HG02938 (cell line): ENCODE data around the gene WDPCP.
"Not testable (repeated sequence)": the region's sequence is repeated elsewhere in the genome, so short reads cannot be mapped to it uniquely, and the experiment has no call there.

Experiments
- ATAC-seq: cut with Tn5 transposase; IDR thresholded peaks from one replicate; pipeline ENCODE4 v1.9.1; 2021; ENCODE audit warnings: mild to moderate bottlenecking, moderate library complexity; ENCODE audit not compliant: unreplicated experiment

The WDPCP gene

DNA sequence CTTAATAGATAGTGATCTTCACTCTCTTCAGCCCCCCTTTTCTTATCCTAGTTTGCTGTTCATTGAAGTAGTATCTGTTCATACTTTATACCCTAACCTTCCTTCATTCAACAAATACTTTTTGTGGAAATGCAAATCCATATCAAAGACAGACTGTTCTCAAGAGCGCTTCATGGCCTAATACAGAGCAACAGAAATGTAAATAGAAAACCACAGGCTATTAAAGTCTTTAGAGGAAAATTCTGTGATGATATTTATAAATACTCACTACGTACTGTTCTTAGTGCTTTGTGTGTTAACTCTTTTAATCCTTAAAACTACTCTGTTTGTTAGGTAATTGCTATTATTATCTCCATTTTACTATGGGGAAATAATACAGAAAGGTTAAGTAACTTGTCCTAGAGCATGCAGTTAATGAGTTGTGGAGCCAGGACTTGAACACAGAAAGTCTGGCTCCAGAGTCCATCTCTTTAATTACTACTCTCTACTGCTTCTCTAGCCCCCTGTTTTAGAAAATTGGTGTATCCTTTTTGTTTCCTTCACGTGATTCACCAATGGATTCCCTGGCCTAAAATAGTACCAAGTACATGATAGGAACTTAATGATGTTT lies 3.4 kb upstream of the WDPCP start:
- no peak for ATAC-seq

DNA sequence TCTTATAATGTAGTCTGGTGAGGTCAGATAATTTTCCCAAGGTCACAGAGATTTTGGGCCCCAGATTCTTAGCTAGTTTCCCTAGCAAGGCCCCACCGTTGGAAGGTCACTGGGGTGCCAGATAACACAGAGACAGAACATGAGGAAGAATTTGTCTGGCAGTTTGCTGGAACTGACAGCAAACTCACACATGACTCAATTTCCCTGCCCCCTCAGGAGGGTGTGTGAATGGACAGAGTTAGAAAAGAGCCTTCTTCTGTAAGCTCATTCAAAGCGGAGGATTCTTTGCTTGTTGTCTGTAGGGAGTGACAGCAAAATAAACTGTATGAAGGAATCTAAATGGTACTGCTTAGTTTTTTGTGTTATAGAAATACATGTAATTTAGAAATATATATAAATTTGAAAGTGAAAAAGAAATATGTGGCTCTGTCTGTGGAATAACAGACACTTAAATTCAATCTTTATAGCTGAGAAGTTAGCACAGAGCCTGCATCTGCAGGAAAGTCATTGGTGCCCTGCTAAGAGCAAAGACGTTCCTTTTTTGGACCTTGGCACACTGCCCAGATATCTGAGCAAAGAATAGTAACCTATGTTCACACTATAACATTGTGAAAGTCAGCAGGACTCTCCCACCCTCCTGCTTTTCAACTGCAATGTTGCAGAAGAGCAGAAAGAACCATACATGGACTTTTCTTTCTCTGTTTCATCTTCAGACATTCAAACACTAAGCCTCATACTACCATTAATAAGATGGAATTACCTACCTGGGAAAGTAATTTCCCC lies 2.5 kb upstream of the WDPCP start:
- ATAC-seq, result no peak

DNA sequence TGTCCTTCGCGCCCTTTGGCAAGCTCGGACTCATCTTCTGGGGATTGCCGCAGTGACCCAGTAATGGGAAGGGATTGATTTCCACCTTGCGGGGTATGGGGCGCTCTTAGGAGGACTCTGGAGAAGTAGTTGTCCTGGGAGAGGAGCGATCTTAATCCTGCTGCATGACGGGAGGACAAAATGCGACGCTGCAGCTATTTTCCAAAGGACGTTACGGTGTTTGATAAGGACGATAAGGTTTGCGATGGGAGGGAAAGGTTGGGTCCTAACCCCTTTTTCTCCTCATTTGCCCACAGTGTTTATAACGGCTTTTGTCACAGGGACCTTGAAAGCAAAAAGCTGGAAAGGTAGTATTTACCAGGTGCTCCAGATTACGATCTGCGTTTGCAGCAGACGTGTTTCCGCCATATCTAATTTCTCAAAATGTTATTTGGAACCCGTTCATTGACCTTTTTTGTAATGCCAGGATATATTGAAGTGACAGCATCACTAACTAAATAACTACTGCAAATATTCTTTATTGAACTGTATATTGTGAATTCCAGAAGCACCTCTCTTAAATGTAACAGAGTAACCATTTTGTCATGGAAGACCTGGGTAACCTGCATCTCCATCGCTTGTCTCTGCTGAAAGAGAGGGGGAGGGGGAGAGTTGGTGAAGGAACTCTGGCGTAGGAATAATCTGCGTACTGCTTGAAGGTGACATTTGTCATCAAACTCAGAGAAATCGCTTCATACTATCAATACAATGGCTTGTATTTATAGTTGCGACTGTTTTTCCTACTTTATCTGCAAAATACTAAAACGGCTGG lies 1.1 kb upstream of the WDPCP start:
- ATAC-seq, result no peak

DNA sequence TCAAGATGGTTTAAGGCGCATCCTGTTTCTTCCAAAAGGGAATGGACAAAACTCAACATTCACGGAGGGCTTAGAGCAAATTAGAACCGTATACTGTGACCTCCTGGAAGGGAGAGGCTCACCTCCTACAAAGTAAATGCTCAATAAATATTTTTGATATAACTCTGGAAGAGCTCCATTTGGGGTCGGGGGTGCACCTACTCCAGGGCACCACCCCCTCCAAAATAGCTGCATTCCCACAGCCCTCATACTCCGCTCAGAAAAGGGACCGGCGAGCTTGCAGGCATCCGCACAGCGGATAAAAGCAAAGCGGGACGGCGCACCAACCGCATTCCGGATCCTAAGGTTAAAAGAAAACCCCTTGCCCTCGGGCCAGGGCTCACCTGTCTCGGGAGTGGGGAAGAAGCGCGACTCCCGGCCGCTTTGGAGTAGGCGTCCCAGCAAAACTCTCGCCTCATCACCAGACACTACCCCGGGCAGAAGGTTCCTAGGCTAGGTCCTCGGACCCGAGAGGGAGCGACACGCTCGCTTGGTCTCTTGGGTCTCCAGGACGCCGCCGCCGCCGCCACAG lies 378 bp downstream of the WDPCP start:
- no peak for ATAC-seq

DNA sequence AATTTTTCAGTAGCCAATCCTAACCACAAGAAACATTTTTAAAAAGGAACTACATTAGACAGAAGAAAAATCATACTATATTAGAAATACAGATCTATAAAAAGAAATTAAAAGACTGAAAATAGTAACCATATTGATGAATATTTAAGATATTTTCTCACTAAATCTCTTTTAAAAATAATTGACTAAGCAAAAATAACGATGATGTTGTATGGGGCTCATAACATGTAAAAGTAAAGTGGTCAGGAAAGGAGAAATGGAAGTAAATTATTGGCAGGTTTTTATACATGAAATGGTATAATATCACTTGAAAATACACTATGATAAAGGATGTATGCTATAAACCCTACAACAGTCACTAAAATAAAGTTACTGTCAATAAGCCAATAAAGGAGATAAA lies 5.4 kb downstream of the WDPCP start:
- no peak for ATAC-seq

DNA sequence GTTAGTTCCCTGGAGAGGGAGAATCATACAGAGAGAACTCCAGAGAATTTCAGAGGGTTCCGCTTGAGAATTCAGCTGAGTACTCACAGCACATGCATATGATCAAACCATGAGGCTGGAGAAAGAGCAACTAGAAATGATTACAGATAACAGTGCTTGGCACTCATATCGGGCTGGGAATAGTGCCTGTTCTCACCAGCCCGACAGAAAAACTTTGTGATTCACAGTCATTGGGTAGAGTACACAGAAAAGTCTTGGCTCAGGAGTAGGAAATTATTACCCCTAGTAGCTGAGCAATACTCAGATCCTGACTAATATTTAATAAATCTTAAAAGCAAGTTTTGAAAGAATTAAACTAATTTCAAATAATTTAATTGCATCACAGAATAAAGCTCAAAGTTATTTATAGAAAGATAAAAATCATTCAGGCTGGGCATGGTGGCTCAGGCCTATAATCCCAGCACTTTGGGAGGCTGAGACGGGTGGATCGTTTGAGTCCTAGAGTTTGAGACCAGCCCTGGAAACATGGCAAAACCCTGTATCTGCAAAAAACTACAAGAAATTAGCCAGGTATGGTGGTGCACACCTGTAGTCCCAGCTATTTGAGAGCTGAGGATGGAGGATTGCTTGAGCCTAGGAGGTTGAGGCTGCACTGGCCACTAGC lies 6.8 kb downstream of the WDPCP start:
- ATAC-seq, result no peak

DNA sequence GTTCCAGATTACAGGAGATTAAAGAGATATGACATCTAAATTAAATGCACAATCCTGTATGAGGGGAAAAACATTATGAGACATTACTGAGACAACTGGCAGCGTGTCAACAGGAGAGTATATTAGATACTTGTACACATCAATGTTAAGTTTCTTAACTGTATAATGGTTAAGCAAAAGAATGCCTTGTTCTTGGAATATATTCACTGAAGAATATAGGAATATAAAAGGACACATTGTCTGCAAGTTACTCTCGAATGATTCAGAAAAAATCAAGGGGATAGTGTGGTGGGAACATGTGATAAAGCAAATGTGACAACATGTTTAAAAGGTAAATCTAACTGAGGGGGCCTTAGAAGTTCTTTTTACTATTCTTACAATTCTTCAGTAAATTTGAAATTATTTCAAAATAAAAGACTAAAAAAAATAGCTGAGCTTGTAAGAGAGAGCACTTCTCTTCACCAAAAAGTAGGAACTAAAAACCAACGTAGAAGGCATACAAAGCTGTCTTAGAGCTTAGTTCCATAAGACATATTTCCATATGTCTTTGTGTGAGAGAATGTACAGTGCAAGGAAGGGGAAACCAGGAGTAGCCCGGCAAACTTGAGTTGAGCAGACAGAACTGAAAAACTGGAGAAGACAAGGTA lies 7.5 kb downstream of the WDPCP start:
- ATAC-seq, result no peak

DNA sequence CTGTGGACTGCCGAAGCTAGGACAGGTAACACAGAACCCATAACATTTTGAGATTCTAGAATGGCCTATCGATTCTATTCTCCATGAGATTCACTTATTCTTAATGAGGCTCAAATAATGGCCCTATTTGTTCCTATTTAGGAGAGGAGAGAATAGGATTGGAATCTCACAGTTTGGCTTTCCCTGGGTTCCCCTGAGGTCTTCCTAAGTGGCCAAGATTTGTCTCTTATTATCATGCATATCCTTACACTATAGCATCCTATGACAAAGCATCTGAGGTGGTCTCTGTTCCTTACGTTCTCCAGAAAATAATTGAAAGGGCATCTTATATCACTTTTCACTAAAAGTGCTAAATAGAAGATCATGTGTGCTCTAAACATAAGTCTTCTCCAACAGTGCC lies 9.5 kb downstream of the WDPCP start:
- ATAC-seq, result no peak

DNA sequence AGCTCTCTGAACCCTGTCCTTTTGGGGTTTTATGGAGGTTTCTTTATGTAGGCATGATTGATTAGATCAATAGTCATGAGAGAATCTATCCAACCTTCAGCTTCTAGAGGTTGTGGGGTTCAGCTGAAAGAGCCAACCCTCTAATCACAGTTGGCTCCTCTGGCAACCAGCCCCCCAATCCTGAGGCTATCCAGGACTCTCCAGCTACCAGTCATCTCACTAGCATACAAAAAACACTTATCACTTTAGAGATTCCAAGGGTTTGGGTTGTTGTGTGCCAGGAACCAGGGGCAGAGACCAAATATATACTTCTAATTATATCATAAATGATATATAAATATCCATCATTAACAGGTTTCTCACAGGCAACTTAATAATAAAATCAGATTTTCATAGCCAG lies 11.7 kb downstream of the WDPCP start:
- no peak for ATAC-seq

DNA sequence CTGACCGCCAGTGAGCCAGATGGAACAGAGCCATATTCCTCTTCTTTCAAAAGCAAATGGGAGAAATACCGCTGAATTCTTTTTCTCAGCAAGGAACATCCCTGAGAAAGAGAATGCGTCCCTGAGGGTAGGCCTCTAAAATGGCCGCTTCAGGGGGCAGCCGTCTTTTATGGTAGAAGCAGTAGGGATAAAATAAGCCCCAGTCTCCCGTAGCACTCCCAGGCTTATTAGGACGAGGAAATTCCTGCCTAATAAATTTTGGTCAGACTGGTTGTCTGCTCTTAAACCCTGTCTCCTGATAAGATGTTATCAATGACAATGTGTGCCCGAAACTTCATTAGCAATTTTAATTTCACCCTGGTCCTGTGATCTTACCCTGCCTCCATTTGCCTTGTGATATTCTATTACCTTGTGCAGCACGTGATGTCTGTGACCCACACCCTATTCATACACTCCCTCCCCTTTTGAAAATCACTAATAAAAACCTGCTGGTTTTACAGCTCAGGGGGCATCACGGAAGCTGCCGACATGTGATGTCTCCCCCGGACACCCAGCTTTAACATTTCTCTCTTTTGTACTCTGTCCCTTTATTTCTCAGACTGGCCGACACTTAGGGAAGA lies 14.4 kb downstream of the WDPCP start:
- not testable (repeated sequence) for ATAC-seq

DNA sequence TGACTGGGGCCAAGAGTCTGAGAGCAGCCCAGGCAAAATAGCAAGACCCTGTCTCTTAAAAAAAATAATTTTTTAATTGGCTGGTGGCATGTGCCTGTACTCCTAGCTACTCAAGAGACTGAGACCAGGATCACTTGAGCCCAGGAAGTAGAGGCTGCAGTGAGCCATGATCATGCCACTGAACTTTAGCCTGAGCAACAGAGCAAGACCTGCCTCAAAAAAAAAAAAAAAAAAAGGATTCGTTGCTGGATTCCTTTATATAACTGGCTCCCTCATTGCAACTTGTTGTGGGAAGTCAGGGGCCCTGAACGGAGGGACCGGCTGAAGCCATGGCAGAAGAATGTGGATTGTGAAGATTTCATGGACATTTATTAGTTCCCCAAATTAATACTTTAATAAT lies 15.3 kb downstream of the WDPCP start:
- not testable (repeated sequence) for ATAC-seq

DNA sequence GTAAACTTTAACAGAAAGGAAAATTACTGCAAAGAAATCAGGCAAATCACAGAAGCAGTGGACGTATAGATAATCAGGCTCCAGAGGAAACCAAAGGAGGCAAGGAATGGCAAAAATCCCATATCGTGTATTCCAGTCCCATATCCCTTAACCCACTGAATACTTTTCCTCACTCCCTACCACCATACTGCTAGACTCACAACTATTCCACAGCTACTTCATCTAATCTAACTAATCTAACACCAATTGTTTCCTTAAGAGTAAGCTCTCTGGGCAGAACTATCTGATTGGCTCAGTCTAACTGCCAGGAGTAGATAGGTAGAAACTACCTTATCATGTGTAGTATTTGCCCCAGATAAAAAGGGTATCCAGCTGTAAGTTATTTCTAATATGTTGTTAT lies 16.3 kb downstream of the WDPCP start:
- no peak for ATAC-seq

DNA sequence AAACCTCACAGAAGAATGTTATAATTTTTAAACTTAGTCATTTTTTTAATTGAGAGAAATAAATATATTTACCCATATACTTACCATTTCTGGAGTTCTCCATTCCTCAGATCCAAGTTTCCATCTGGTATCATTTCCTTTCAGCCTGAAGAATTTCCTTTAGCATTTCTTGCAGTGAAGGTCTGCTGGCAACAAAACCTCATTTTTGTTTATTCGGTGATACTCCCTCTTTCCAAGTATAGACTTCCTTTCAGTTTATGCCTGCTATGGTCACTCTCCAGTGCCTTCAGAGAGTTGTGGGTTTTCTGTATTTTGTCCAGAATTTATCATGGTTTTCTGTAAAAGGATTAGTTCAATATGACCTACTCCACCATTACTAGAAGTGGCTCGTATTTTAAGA lies 17.0 kb downstream of the WDPCP start:
- ATAC-seq, result no peak

DNA sequence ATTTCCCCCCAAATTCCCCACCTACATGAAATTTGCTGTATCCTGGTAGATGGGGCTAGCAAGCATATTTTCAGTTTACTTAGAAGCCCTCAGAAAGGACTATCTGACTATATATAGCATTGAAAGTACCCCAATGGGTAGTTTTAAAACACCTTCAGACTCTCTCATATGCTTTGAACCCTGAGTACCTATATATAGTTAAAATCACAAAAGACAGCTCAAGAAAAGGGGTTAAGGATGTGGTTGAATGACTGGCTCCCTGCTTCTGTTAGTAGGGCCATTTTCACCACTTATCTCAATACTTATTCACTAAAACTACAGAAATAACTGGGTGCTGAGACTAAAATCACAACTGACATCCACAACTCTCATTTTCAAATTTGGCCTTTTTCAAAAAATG lies 18.5 kb downstream of the WDPCP start:
- peak; percentile 92 for ATAC-seq

DNA sequence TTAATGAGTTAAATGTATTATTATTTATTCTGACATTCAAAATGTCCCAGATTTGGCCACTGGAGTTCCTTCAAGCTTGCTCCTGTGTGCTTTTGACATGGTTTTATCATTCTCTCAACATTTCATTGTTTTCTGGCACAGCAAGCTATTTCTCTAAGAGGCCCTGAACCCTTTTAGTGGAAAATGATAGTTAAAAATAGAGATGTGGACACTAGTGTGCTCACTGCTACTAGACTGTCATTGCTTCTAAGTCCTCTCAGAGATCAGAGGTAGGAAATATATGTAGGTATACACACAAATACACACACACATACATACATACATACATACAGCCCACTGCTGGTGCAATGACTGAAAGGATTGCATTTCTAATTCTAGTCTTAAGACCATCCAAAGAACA lies 25.5 kb downstream of the WDPCP start:
- ATAC-seq, result no peak

DNA sequence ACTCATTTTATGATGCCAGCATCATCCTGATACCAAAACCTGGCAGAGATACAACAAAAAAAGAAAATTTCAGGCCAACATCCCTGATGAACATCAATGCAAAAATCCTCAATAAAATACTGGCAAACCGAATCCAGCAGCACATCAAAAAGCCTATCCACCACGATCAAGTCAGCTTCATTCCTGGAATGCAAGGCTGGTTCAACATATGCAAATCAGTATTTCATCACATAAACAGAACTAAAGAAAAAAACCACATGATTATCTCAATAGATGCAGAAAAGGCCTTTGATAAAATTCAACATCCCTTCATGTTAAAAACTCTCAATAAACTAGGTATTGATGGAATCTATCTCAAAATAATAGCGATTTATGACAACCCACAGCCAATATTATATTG lies 29.4 kb downstream of the WDPCP start:
- not testable (repeated sequence) for ATAC-seq

DNA sequence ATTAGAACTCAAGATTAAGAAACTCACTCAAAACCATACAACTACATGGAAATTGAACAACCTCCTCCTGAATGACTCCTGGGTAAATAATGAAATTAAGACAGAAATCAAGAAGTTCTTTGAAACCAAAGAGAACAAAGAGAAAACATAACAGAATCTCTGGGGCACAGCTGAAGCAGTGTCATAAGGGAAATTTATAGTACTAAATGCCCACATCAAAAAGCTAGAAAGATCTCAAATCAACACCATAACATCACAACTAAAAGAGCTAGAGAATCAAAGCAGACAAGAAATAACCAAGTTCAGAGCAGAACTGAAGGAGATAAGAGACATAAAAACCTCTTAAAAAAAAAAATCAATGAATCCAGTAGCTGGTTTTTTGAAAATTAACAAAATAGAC lies 30.5 kb downstream of the WDPCP start:
- not testable (repeated sequence) for ATAC-seq

DNA sequence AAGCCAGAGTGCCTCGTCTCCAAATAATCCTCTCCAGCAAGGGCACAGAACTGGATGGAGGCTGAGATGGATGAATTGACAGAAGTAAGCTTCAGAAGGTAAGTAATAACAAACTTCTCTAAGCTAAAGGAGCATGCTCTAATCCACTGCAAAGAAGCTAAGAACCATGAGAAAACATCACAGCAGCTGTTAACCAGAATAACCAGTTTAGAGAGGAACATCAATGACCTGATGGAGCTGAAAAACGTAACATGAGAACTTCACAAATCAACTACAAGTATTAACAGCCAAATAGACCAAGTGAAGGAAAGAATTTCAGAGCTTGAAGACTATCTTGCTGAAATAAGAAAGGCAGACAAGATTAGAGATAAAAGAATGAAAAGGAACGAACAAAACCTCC lies 32.3 kb downstream of the WDPCP start:
- no peak for ATAC-seq

DNA sequence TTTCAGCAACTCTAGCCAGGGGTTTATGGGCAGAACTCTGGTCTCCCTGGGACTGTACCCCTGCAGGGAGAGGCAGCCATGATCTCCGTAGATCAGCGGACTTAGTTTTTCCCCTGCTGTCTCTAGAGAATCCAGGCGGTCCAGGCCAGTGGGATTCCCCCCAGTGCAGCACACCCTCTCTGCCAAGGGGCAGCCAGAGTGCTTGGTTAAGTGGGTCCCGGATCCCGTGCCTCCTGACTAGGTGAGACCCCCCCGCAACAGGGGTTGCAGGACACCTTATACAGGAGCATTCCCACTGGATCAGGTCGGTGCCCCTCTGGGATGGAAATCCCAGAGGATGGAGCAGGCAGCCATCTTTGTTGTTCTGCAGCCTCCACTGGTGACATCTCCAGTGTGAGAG lies 33.0 kb downstream of the WDPCP start:
- no peak for ATAC-seq

DNA sequence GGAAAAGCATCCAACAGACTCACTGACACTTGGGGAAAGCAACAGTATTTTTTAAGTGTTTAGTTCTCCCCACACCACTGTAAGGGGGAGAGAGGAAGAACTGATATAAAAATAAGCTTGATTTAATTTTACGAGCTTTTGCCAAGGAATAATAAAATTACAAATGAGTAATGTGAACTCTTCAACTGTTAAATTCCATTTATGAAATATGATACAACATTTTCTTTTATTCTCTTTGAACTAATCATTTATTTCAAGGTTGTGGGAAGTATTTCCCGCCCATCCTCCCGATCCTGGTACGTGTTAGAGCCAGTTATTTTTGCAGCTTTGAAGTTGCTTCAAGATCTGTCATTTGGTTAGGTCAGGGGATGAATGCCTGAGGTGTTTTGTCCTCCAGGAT lies 35.2 kb downstream of the WDPCP start:
- ATAC-seq, result no peak
